ENCODE measurements around the gene CD320. TPM values are rescaled to one million over a fixed set of nuclear protein-coding genes. Genes with fewer than 3 reads are reported as not detected.
"Not testable (repeated sequence)": the region's sequence is repeated elsewhere in the genome, so short reads cannot be mapped to it uniquely, and the experiment has no call there.

The CD320 gene
- polyA plus RNA-seq, 1 donor from 2014 or later: 89.6 TPM

GRCh38 chr19:8319807-8320520, 11.8 kb upstream of the CD320 start:
- Histone ChIP-seq H4K20me1 (ENCODE audit: insufficient read depth) (peaks cover 6% of the 10 kb centered on the region), H3K9me3 (ENCODE audit: low read length) (no peaks in the 10 kb centered on the region), H2AFZ (ENCODE audit: low read depth, low read length) (no peak overlapping the region), H3K27me3 (ENCODE audit: insufficient read depth, low read depth, low read length) (no peaks in the 10 kb centered on the region), H3K4me2 (ENCODE audit: low read length) (peak overlapping the region; percentile 100), H3K9ac (ENCODE audit: low read length) (peak overlapping the region; percentile 95), H3K79me2 (replicated peaks; ENCODE audit: insufficient read depth, low read length) (peaks cover 29% of the 10 kb centered on the region), H3K27ac (ENCODE audit: low read length) (peak overlapping the region; percentile 90), H3F3A (ENCODE audit: insufficient read depth, low read length, poor library complexity, severe bottlenecking) (no peaks in the 10 kb centered on the region), H3K9me2 (ENCODE audit: insufficient read depth, low read length) (no peaks in the 10 kb centered on the region), H3K36me3 (ENCODE audit: insufficient read depth, low read length) (no peaks in the 10 kb centered on the region), H3K4me3 (ENCODE audit: low read length) (peak overlapping the region; percentile 83)
- TF ChIP-seq, protein P1, sequence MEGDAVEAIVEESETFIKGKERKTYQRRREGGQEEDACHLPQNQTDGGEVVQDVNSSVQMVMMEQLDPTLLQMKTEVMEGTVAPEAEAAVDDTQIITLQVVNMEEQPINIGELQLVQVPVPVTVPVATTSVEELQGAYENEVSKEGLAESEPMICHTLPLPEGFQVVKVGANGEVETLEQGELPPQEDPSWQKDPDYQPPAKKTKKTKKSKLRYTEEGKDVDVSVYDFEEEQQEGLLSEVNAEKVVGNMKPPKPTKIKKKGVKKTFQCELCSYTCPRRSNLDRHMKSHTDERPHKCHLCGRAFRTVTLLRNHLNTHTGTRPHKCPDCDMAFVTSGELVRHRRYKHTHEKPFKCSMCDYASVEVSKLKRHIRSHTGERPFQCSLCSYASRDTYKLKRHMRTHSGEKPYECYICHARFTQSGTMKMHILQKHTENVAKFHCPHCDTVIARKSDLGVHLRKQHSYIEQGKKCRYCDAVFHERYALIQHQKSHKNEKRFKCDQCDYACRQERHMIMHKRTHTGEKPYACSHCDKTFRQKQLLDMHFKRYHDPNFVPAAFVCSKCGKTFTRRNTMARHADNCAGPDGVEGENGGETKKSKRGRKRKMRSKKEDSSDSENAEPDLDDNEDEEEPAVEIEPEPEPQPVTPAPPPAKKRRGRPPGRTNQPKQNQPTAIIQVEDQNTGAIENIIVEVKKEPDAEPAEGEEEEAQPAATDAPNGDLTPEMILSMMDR (IDR thresholded peaks at IDR 0.05; ENCODE audit: poor library complexity, severe bottlenecking): no peak
- TF ChIP-seq EZH2 (IDR thresholded peaks at IDR 0.05; ENCODE audit: borderline replicate concordance, insufficient read depth, low read length, poor library complexity, severe bottlenecking): no peak
- no peak for TF ChIP-seq RAD21 (conservative IDR thresholded peaks at IDR 0.05)

- not testable (repeated sequence) for H3K27me3 ChIP-seq (ENCODE audit: insufficient read depth, low read depth, low read length); H3K9me3 ChIP-seq (ENCODE audit: low read length); H3K9ac ChIP-seq (ENCODE audit: low read length); H4K20me1 ChIP-seq (ENCODE audit: insufficient read depth); H3K4me3 ChIP-seq (ENCODE audit: low read length); H3K36me3 ChIP-seq (ENCODE audit: insufficient read depth, low read length); H3F3A ChIP-seq (ENCODE audit: insufficient read depth, low read length, poor library complexity, severe bottlenecking); H3K27ac ChIP-seq (ENCODE audit: low read length); H3K9me2 ChIP-seq (ENCODE audit: insufficient read depth, low read length); H3K4me2 ChIP-seq (ENCODE audit: low read length); H2AFZ ChIP-seq (ENCODE audit: low read depth, low read length)
- H3K79me2 ChIP-seq (replicated peaks; ENCODE audit: insufficient read depth, low read length): peaks cover 29% of the 10 kb centered on the region
Observed at GRCh38 chr19:8318835-8319234, 10.7 kb upstream of the CD320 start.

- H3K27ac ChIP-seq (ENCODE audit: low read length): no peak overlapping the region
Observed at GRCh38 chr19:8316351-8317125, 8.4 kb upstream of the CD320 start.

DNA sequence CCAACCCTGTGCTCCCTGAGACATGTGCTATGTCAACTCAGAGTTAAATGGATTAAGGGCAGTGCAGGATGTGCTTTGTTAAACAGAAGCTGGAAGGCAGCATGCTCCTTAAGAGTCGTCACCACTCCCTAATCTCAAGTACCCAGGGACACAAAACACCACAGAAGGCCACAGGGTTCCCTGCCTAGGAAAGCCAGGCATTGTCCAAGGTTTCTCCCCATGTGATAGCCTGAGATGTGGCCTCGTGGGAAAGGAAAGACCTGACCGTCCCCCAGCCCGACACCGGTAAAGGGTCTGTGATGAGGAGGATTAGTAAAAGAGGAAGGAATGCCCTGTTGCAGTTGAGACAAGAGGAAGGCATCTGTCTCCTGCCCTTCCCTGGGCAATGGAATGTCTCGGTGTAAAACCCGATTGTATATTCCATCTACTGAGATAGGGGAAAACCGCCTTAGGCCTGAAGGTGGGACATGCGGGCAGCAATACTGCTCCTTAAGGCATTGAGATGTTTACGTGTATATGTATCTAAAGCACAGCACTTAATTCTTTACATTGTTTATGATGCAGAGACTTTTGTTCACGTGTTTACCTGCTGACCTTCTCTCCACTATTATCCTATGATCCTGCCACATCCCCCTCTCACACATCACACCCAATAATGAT, 7.0 kb upstream of the CD320 start:
- H4K20me1 ChIP-seq (ENCODE audit: insufficient read depth); H3K9me2 ChIP-seq (ENCODE audit: insufficient read depth, low read length); H3F3A ChIP-seq (ENCODE audit: insufficient read depth, low read length, poor library complexity, severe bottlenecking); H3K4me2 ChIP-seq (ENCODE audit: low read length); H3K27ac ChIP-seq (ENCODE audit: low read length); H3K79me2 ChIP-seq (replicated peaks; ENCODE audit: insufficient read depth, low read length); H3K36me3 ChIP-seq (ENCODE audit: insufficient read depth, low read length); H3K4me3 ChIP-seq (ENCODE audit: low read length); H3K9ac ChIP-seq (ENCODE audit: low read length); H2AFZ ChIP-seq (ENCODE audit: low read depth, low read length); H3K27me3 ChIP-seq (ENCODE audit: insufficient read depth, low read depth, low read length); H3K9me3 ChIP-seq (ENCODE audit: low read length): not testable (repeated sequence)

More at GRCh38 chr19:8316351-8317125, 8.4 kb upstream of the CD320 start:
- Histone ChIP-seq H2AFZ (ENCODE audit: low read depth, low read length) (no peak overlapping the region), H3F3A (ENCODE audit: insufficient read depth, low read length, poor library complexity, severe bottlenecking) (no peaks in the 10 kb centered on the region), H3K36me3 (ENCODE audit: insufficient read depth, low read length) (no peaks in the 10 kb centered on the region), H3K9me3 (ENCODE audit: low read length) (no peaks in the 10 kb centered on the region), H3K79me2 (replicated peaks; ENCODE audit: insufficient read depth, low read length) (peaks cover 17% of the 10 kb centered on the region), H3K27me3 (ENCODE audit: insufficient read depth, low read depth, low read length) (no peaks in the 10 kb centered on the region), H3K4me3 (ENCODE audit: low read length) (no peak overlapping the region), H4K20me1 (ENCODE audit: insufficient read depth) (no peaks in the 10 kb centered on the region), H3K9ac (ENCODE audit: low read length) (no peak overlapping the region), H3K9me2 (ENCODE audit: insufficient read depth, low read length) (no peaks in the 10 kb centered on the region), H3K4me2 (ENCODE audit: low read length) (no peak overlapping the region)
- TF ChIP-seq POLR2AphosphoS5 (IDR thresholded peaks at IDR 0.05): no peak
